Immature natural killer cell (primary cell): ENCODE data around the gene SCGB1A1. TPM values are rescaled to one million over a fixed set of nuclear protein-coding genes. Genes with fewer than 3 reads are reported as not detected.

Source experiments
- polyA plus RNA-seq, 3 donors: library from polyadenylated mRNA; unstranded; fragments of 300-500 nt; fragmentation: Illumina TruSeq; gene quantifications; one replicate each; pipeline ENCODE4 v1.2.3, GENCODE V29; 2021

The SCGB1A1 gene
- polyA plus RNA-seq, 3 donors from 2014 or later: not detected

Other genes starting within 250 kb of the SCGB1A1 start
- not detected for gene SCGB1D1, start 228.8 kb upstream of the SCGB1A1 start, polyA plus RNA-seq
- gene SCGB2A1, start 210.4 kb upstream of the SCGB1A1 start, polyA plus RNA-seq: not detected
- not detected for gene SCGB1D2, start 176.8 kb upstream of the SCGB1A1 start, polyA plus RNA-seq
- not detected for gene SCGB2A2, start 148.9 kb upstream of the SCGB1A1 start, polyA plus RNA-seq
- gene SCGB1D4, start 120.0 kb upstream of the SCGB1A1 start, polyA plus RNA-seq: not detected
- gene ASRGL1, start 81.6 kb upstream of the SCGB1A1 start, polyA plus RNA-seq: 10 to 100 TPM in 1 of 3 donors, 1 to 10 TPM in 2; 3.2 to 11.2 (median 8.1) TPM
- gene AHNAK, start 127.8 kb downstream of the SCGB1A1 start, polyA plus RNA-seq: 100 to 1,000 TPM in 1 of 3 donors, 10 to 100 TPM in 2; 45.0 to 217 (median 57.2) TPM
- gene EEF1G, start 154.9 kb downstream of the SCGB1A1 start, polyA plus RNA-seq: 100 to 1,000 TPM; 628 to 849 (median 821) TPM
- 10 to 100 TPM in 2 of 3 donors, 1 to 10 TPM in 1; 7.3 to 16.2 (median 12.5) TPM for gene TUT1, start 172.5 kb downstream of the SCGB1A1 start, polyA plus RNA-seq
- 10 to 100 TPM in 2 of 3 donors, 1 to 10 TPM in 1; 9.7 to 48.4 (median 22.4) TPM for gene MTA2, start 182.8 kb downstream of the SCGB1A1 start, polyA plus RNA-seq
- 10 to 100 TPM; 15.9 to 25.8 (median 17.9) TPM for gene EML3, start 193.7 kb downstream of the SCGB1A1 start, polyA plus RNA-seq
- gene ROM1, start 194.2 kb downstream of the SCGB1A1 start, polyA plus RNA-seq: 1 to 10 TPM in 2 of 3 donors, under 1 TPM in 1; 0.17 to 2.1 (median 1.6) TPM
- gene B3GAT3, start 203.0 kb downstream of the SCGB1A1 start, polyA plus RNA-seq: 10 to 100 TPM; 35.5 to 54.1 (median 49.7) TPM
- gene GANAB, start 227.6 kb downstream of the SCGB1A1 start, polyA plus RNA-seq: 100 to 1,000 TPM; 135 to 246 (median 167) TPM
- gene INTS5, start 234.3 kb downstream of the SCGB1A1 start, polyA plus RNA-seq: 10 to 100 TPM; 19.1 to 43.9 (median 22.4) TPM
- 100 to 1,000 TPM; 125 to 152 (median 136) TPM for gene C11orf98, start 246.2 kb downstream of the SCGB1A1 start, polyA plus RNA-seq
- gene CSKMT, start 246.3 kb downstream of the SCGB1A1 start, polyA plus RNA-seq: 1 to 10 TPM in 2 of 3 donors, not detected in 1; 2.1 to 4.4 TPM